RWPE1 (cell line): ENCODE data around the gene LZTR1.

ENCODE experiments used
- CTCF ChIA-PET: fragments of 350-600 bp; sonication (Branson Sonifier 250); formaldehyde crosslinking; extraction: SDS; loops from one replicate; lab custom pipeline; 2021; lab: Yijun Ruan, JAX
- POLR2A ChIA-PET: fragments of 400-600 bp; formaldehyde crosslinking; extraction: SDS; loops from one replicate; lab custom pipeline; 2020; ENCODE audit warnings: antibody characterized with exemption; ENCODE audit not compliant: low non-redundant PET; lab: Yijun Ruan, JAX
- DNase-seq: peaks from one replicate; pipeline ENCODE4 v3.0.0; 2012; ENCODE audit warnings: low spot score
- H3K27ac ChIP-seq: fragments of 450-650 bp; 2 replicates; pipeline ENCODE4 v1.5.1; 2017
- CTCF ChIP-seq: fragments of 450-650 bp; conservative IDR thresholded peaks from 2 replicates; pipeline ENCODE4 v1.5.1; 2017; ENCODE audit warnings: low read depth, mild to moderate bottlenecking

LZTR1 gene

GRCh38 chr22:20996598-20997535, 14.8 kb downstream of the LZTR1 start:
- peak overlapping the region; percentile 99 for H3K27ac ChIP-seq
- POLR2A ChIA-PET, result interaction anchor here (0.7 kb wide), 1 partner anchor 212 kb away, joined by 3 read pairs; no protein-coding TSS in a partner anchor
- TF ChIP-seq CTCF, result no peak
- DNase-seq, result no peak
- CTCF ChIA-PET, result no interaction called here

- POLR2A ChIA-PET, result no interaction called here
- CTCF ChIA-PET, result no interaction called here
- no peak for DNase-seq
- H3K27ac ChIP-seq, result peak overlapping the region; percentile 99
- no peak for TF ChIP-seq CTCF
Measured at GRCh38 chr22:20997536-20998257, 15.6 kb downstream of the LZTR1 start.

- peak overlapping the region; percentile 99 for H3K27ac ChIP-seq
- ChIA-PET POLR2A (no interaction called here), CTCF (no interaction called here)
- no peak for TF ChIP-seq CTCF
- no peak for DNase-seq
Measured at GRCh38 chr22:20998411-20999336, 16.6 kb downstream of the LZTR1 start.

GRCh38 chr22:20999350-21000206, 17.5 kb downstream of the LZTR1 start:
- no peak for TF ChIP-seq CTCF
- H3K27ac ChIP-seq, result peak overlapping the region; percentile 99
- POLR2A ChIA-PET, result no interaction called here
- no peak for DNase-seq
- CTCF ChIA-PET, result no interaction called here

- TF ChIP-seq CTCF, result no peak
- H3K27ac ChIP-seq, result peak overlapping the region; percentile 99
- POLR2A ChIA-PET, result no interaction called here
- CTCF ChIA-PET, result no interaction called here
- DNase-seq, result no peak
Measured at GRCh38 chr22:21000207-21000986, 18.3 kb downstream of the LZTR1 start.
